ENCODE data around the gene ACTN4. TPM values are rescaled to one million over a fixed set of nuclear protein-coding genes. Genes with fewer than 3 reads are reported as not detected.

The ACTN4 gene
- polyA plus RNA-seq, 4 donors, result 655 to 698 (median 680) TPM

GRCh38 chr19:38733493-38734175, 86.2 kb downstream of the ACTN4 start:
- no peak for DNase-seq (ENCODE audit: low read depth in 4 of 4, low spot score in 2 of 4)

- DNase-seq (ENCODE audit: low read depth in 4 of 4, low spot score in 2 of 4), result no peak
These were observed 86.7 kb downstream of the ACTN4 start for GRCh38 chr19:38734176-38734425.

GRCh38 chr19:38734426-38735256, 87.2 kb downstream of the ACTN4 start:
- no peak for DNase-seq (ENCODE audit: low read depth in 4 of 4, low spot score in 2 of 4)

- DNase-seq (ENCODE audit: low read depth in 4 of 4, low spot score in 2 of 4), result no peak
These were observed 87.8 kb downstream of the ACTN4 start for GRCh38 chr19:38735257-38735686.

- no peak for DNase-seq (ENCODE audit: low read depth in 4 of 4, low spot score in 2 of 4)
These were observed 88.6 kb downstream of the ACTN4 start for GRCh38 chr19:38736036-38736412.

- no peak for DNase-seq (ENCODE audit: low read depth in 4 of 4, low spot score in 2 of 4)
These were observed 89.2 kb downstream of the ACTN4 start for GRCh38 chr19:38736413-38737280.

- no peak for DNase-seq (ENCODE audit: low read depth in 4 of 4, low spot score in 2 of 4)
These were observed 89.9 kb downstream of the ACTN4 start for GRCh38 chr19:38737281-38737865.

- DNase-seq (ENCODE audit: low read depth in 4 of 4, low spot score in 2 of 4), result no peak
These were observed 90.7 kb downstream of the ACTN4 start for GRCh38 chr19:38737921-38738737.

GRCh38 chr19:38739440-38740256, 92.2 kb downstream of the ACTN4 start:
- DNase-seq (ENCODE audit: low read depth in 4 of 4, low spot score in 2 of 4), result no peak

GRCh38 chr19:38740257-38740592, 92.8 kb downstream of the ACTN4 start:
- no peak for DNase-seq (ENCODE audit: low read depth in 4 of 4, low spot score in 2 of 4)

GRCh38 chr19:38740932-38741331, 93.5 kb downstream of the ACTN4 start:
- DNase-seq (ENCODE audit: low read depth in 4 of 4, low spot score in 2 of 4), result no peak

- no peak for DNase-seq (ENCODE audit: low read depth in 4 of 4, low spot score in 2 of 4)
These were observed 94.2 kb downstream of the ACTN4 start for GRCh38 chr19:38741670-38742069.

GRCh38 chr19:38742296-38742695, 94.8 kb downstream of the ACTN4 start:
- no peak for DNase-seq (ENCODE audit: low read depth in 4 of 4, low spot score in 2 of 4)

- no peak for DNase-seq (ENCODE audit: low read depth in 4 of 4, low spot score in 2 of 4)
These were observed 95.5 kb downstream of the ACTN4 start for GRCh38 chr19:38742906-38743305.

- DNase-seq (ENCODE audit: low read depth in 4 of 4, low spot score in 2 of 4), result no peak
These were observed 96.2 kb downstream of the ACTN4 start for GRCh38 chr19:38743394-38744297.

GRCh38 chr19:38744298-38744681, 96.8 kb downstream of the ACTN4 start, which contains the start of gene CAPN12:
CAPN12 (minus strand) TSS chr19:38744474; CDS start chr19:38744165, 309 bp downstream.
- no peak for DNase-seq (ENCODE audit: low read depth in 4 of 4, low spot score in 2 of 4)

- no peak for DNase-seq (ENCODE audit: low read depth in 4 of 4, low spot score in 2 of 4)
These were observed 97.4 kb downstream of the ACTN4 start for GRCh38 chr19:38744874-38745273.

- DNase-seq (ENCODE audit: low read depth in 4 of 4, low spot score in 2 of 4), result no peak
These were observed 97.9 kb downstream of the ACTN4 start for GRCh38 chr19:38745316-38745715.

Data from left renal cortex interstitium (tissue), 4 donors.